Astrocyte of the spinal cord (primary cell): ENCODE results near the gene RPL13.
A peak's percentile ranks its signal among the peaks of the same experiment; 100 is the strongest.
"Not testable (repeated sequence)": the region's sequence is repeated elsewhere in the genome, so short reads cannot be mapped to it uniquely, and the experiment has no call there.

Experiments
- DNase-seq: peaks from one replicate; pipeline ENCODE4 v3.0.0; 2011; ENCODE audit warnings: low read depth, low spot score
- H3K4me3 ChIP-seq: 2 replicates; pipeline ENCODE4 v1.5.1; 2011; ENCODE audit warnings: low read depth, mild to moderate bottlenecking, low read length, moderate library complexity
- in situ Hi-C: cut with HindIII; loops from 2 replicates; pipeline ENCODE4 v1.10.0; 2017; ENCODE audit warnings: low sequenced_read_pairs
- TF ChIP-seq, protein P1 (sequence below): IDR thresholded peaks from 2 replicates; pipeline ENCODE4 v1.5.1; 2012; ENCODE audit warnings: low read depth, mild to moderate bottlenecking, low read length, inconsistent platforms

The RPL13 gene

DNA sequence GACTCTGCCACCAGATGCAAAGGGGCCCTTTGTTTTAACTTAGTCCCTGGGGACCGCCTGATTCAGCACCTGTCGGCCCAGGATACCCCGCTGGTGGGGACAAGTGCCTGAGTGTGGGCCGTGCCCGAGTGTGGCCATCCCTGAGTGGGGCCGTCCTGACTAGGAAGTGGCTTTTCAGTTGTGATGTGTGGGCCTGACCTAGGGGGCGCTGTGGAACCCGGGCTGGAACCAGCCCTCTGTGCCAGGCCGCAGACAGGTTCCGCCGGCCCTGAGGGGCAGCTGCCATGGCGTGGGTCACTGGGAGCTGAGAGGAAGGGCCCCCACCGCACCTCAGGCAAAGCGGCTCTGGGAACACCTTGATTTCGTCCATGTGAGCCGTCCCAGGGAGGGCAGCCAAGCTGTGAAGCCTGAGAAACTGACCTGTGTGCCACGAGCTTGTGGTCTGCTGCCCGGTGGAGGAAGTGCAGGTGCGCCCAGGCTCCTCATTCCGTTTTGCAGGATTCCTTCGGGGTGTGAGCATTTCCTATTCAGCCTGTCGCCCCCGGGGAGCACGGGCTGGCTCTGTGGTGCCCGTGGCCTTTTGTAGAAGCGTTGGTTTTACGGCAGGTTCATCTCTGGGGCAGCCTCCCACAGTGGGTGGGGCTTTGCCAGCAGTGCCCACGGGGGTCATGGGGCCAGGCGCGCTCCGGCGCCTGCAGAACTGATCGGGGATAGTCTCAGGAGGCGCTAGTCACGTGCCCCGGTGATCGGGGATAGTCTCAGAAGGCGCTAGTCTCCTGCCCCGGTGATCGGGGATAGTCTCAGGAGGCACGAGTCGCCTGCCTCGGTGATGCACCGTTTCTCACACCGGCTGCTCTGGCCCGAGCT lies 5.3 kb downstream of the RPL13 start:
- peak overlapping the region; percentile 12 for H3K4me3 ChIP-seq
- peak; percentile 43 for DNase-seq
- in situ Hi-C loops: no loop called here
- TF ChIP-seq, protein P1, sequence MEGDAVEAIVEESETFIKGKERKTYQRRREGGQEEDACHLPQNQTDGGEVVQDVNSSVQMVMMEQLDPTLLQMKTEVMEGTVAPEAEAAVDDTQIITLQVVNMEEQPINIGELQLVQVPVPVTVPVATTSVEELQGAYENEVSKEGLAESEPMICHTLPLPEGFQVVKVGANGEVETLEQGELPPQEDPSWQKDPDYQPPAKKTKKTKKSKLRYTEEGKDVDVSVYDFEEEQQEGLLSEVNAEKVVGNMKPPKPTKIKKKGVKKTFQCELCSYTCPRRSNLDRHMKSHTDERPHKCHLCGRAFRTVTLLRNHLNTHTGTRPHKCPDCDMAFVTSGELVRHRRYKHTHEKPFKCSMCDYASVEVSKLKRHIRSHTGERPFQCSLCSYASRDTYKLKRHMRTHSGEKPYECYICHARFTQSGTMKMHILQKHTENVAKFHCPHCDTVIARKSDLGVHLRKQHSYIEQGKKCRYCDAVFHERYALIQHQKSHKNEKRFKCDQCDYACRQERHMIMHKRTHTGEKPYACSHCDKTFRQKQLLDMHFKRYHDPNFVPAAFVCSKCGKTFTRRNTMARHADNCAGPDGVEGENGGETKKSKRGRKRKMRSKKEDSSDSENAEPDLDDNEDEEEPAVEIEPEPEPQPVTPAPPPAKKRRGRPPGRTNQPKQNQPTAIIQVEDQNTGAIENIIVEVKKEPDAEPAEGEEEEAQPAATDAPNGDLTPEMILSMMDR: peak; percentile 72

DNA sequence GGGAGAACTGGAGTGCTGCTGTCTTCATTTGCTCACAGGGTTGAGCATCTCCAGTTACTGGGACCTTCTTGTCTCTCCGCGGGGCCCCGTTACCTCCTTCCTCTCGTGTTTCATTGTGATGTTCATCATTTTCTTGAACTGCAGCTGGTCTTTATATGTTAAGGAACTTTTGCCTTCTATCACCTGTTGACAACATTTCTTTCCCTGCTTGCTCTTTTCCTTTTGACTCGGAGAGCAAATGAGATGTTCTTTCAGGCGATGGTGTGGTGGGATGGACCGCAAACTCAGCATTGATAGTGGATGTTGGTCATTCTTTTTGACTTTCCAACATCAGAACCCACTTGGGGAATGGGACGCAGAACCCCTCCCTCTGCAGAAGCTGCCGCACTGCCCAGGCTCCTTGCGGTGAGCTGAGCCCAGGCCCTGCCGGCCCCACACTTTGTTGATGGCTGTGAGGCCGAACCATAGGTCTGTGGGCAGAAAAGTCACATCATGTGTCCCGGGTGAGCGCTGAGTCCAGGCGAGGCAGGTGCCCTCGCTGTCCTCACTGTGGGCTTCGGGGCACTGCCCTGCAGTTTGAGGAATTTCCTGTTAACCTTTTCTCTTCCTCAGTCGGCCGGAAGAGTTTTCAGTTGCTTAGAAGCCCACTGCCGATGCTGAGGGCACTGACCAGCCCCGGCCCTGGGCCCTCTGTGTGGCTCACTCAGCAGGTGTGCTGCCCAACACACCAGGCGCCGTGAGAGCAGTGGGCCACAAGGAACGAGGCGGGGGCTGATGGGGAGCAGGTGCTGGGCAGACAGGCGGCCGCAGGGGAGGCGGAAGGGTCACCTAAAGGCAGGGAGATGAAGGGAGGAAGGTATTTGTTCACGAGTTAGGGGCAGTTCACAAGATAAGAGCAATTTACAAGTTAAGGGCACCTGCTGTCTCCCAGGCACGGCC lies 7.4 kb downstream of the RPL13 start:
- DNase-seq: no peak
- H3K4me3 ChIP-seq: no peak overlapping the region
- in situ Hi-C loops: no loop called here
- TF ChIP-seq, protein P1: no peak

DNA sequence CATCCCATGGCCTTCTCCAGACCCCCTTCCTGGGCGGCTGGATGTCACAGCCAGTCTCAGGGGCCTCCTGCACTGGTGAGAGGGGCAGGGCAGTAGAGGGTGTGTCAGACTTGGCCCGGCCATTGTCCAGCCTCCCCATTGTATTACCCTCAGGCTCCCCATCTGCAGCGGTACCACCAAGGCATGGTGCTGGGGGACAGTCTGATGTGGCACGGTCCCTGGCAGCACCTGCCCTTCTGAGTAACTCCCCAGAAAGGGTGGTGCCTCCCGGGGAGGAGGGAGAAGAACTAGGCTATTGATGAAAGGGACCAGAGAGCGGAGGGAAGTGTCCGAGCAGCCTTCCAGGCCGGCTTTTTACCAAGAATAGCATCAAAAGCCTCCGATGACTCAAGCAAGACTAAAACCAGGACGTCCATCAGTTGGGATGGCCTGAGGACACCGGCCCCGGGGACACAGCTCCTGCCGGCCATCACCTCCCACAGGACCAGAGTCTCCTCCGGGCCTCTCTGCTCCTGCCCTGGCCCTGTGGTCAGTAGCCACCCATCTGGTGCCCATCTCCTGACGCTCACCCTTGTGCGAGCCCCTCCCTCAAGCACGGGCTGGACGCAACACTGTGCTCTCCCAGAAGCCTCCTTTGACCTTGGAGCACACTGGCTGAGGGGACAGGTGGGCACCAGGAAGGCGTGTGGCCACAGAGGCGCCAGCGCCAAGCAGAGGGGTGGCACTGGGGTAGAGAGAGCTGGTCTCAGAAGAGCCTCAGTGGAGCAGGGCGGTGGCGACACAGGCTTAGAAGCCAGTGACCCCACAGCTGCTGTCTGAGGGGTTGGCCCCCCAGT lies 9.2 kb downstream of the RPL13 start:
- DNase-seq: no peak
- no peak overlapping the region for H3K4me3 ChIP-seq
- TF ChIP-seq, protein P1: no peak
- in situ Hi-C loops: no loop called here

DNA sequence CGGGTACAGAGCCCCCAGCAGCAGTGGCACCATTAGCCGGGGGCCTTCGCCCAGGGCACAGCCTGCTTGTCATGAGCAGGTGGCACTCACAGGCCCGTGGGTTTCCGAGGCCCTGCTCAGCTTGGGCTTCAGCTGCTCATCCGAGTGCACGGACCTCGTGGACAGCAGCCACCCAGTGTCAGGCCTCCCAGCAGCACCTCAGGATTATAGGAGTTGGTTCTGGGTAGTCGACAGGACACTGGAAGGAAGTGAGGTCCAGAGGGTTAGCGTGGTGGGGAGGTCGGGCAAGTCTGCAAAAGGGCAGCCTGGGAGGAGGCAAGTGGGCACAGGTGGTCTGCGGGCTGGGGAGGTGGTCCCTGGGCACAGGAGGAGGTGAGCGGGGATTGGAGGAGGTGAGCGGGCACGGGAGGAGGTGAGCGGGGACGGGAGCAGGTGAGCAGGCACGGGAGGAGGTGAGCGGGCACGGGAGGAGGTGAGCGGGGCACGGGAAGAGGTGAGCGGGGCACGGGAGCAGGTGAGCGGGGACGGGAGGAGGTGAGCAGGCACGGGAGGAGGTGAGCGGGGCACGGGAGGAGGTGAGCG lies 10.0 kb downstream of the RPL13 start:
- DNase-seq: no peak
- in situ Hi-C loops: no loop called here
- no peak overlapping the region for H3K4me3 ChIP-seq
- TF ChIP-seq, protein P1: no peak

DNA sequence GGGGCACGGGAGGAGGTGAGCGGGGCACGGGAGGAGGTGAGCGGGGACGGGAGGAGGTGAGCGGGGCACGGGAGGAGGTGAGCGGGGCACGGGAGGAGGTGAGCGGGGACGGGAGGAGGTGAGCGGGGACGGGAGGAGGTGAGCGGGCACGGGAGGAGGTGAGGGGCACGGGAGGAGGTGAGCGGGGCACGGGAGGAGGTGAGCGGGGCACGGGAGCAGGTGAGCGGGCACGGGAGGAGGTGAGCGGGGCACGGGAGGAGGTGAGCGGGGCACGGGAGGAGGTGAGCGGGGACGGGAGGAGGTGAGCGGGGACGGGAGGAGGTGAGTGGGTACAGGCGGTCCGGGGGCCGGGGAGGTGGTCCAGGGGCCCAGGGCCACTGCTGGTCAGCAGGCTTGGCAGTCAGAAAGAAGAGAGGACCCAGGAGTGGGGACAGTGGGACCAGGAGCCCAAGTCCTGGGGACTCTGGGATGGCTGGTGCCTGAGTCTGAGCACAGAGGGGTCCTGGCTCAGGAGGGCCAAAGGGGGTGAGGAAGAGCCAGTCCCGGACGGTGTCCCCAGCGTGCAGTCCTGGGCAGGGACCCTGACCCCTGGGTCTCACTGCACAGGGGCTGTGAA lies 10.6 kb downstream of the RPL13 start:
- in situ Hi-C loops, DNase-seq, H3K4me3 ChIP-seq: not testable (repeated sequence)

DNA sequence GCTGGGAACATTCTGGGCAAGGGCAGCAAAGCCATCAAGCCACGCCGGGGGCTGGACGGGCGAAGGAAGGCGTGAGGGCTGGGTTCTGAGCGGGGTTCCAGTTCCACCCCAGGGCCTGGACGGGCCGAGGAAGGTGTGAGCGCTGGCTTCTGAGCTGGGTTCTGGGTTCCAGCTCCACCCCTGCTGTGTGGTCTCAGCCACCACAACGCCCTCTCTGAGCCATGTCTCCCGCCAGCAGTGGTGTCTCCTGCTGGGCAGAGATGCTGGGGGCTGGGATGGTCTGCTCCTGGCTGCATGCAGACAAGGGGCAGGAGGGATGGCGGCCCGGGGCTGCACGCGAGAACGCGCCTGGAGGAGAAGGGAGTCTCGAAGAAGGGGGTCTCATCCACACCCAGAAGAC lies 11.2 kb downstream of the RPL13 start:
- TF ChIP-seq, protein P1: no peak
- in situ Hi-C loops: no loop called here
- no peak for DNase-seq
- H3K4me3 ChIP-seq: no peak overlapping the region
